AG09309 (cell line): ENCODE data around the gene FOXD3.
A peak's percentile ranks its signal among the peaks of the same experiment; 100 is the strongest.

Experiments used
- DNase-seq: peaks from one replicate; pipeline ENCODE4 v3.0.0-alpha.2; 2010; ENCODE audit warnings: low read depth
- H3K4me3 ChIP-seq: 2 replicates; pipeline ENCODE4 v1.5.1; 2011; ENCODE audit warnings: mild to moderate bottlenecking, low read depth, low read length, moderate library complexity; ENCODE audit not compliant: control insufficient read depth
- TF ChIP-seq, protein P1 (sequence below): IDR thresholded peaks from 2 replicates; pipeline ENCODE4 v1.5.1; 2011; ENCODE audit warnings: mild to moderate bottlenecking, low read depth, low read length, inconsistent platforms; ENCODE audit not compliant: insufficient read depth, control insufficient read depth; ENCODE audit errors: missing control alignments

Gene FOXD3

DNA sequence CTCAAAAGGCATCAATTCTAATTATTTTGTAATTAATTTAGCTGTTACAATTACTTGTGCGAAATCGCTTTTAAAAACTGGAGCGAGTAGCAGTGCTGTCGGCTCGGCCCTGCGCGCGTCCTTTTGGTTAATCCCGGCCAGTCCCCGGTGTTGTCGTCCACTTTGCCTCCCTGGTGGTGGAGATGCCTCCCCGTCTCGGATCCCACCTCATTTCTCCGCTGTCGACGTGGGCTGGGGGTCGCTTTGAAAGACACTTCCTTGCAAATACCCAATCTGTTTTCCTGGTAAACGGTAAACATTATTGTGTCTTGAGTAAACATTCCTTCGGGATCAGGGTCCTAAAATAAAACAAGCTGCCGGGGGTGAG is 3.7 kb downstream of the FOXD3 start:
- TF ChIP-seq, protein P1, sequence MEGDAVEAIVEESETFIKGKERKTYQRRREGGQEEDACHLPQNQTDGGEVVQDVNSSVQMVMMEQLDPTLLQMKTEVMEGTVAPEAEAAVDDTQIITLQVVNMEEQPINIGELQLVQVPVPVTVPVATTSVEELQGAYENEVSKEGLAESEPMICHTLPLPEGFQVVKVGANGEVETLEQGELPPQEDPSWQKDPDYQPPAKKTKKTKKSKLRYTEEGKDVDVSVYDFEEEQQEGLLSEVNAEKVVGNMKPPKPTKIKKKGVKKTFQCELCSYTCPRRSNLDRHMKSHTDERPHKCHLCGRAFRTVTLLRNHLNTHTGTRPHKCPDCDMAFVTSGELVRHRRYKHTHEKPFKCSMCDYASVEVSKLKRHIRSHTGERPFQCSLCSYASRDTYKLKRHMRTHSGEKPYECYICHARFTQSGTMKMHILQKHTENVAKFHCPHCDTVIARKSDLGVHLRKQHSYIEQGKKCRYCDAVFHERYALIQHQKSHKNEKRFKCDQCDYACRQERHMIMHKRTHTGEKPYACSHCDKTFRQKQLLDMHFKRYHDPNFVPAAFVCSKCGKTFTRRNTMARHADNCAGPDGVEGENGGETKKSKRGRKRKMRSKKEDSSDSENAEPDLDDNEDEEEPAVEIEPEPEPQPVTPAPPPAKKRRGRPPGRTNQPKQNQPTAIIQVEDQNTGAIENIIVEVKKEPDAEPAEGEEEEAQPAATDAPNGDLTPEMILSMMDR: no peak
- DNase-seq: no peak
- H3K4me3 ChIP-seq: no peak overlapping the region

DNA sequence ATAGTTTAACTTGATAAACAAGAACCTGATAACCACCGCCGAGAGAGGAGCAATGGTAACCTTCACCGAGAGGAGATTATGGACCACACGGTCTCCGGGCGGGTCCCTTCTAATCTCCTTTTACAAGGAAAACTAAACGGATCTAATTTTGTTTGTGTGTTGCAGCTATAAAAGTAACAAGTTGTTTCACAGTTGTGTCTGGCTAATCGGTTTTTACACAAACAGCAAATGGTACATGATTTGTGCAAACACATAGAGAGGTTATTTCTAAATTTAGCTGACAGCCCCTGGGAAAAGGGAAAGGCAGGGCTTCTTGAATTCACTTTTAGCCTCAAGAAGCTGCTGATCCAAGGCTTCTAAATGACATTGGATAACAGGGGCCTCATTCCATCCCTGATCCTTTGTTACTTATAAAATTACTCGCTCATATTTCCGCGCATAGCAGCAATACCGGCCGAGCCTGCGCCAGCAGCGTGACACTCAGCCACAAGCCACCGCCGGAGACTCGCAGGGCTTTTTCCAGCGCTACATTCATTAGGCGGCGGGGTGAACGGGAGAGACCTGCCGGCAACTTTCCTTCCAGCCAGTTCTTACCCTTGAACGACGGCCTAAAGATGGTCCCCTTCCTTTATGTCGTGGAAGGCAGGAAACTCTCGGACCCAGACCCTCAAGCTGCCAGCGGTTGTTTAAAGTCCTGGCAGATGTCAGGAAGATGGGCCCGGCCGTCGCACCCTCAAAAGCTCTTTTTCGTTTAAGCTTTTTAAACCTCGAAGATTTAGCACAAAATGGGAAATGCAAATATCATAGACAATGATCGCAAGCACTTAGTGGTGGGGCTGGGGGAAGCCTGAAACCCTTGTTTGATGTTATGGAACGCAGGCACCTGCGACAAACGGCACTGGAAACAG is 4.4 kb downstream of the FOXD3 start:
- H3K4me3 ChIP-seq: no peak overlapping the region
- TF ChIP-seq, protein P1: no peak
- DNase-seq: no peak

DNA sequence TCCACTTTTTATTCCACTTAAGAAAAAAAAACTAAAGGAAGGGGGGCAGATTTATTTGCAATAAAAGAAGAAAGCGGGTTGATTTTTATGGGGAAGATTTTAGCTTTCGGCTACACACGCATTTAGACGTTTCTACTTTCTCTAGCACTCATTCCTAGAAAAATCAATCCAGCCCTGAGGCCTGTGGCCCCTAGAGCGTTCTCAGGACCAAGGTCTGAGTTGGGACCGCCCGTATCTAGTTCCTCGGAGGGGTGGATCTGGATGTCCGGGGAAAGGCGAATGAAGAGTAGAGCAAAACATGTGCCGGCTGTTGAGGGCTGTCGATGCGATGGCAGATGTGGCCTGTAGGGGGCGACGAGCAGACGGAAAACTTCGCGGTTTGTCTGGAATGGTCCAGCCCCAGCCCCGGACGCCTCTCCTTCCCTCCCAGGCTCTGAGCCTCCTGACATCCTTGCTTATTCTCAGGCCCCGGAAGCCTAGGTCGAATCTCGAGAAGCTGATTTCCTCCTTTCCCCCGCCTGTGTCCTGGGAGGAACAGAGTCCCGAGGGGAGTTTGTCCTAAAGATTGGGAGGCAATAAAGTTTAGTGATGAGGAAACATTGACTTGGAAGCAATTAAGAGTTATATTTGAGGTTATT is 5.2 kb downstream of the FOXD3 start:
- H3K4me3 ChIP-seq: no peak overlapping the region
- DNase-seq: no peak
- TF ChIP-seq, protein P1: peak; percentile 84

DNA sequence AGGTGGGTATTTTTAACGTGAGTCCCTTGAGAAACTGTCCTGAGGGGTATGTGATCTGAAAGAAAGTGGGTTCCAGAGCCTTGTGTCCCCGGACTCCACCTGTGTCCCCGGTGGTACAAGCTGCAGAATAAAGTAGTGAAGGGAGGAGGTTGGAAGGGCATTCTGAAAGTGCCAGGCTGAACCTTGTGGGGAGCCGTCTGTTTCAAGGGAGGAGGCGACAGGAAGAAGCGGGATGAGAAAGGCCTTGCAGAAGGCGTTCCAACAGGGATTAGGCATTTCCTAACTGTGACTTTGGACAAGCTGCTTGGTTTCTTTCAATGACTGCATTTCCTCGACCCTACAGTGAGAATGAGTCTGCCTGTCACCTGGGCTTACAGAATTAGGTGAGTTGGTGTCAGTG is 5.8 kb downstream of the FOXD3 start:
- no peak for DNase-seq
- no peak overlapping the region for H3K4me3 ChIP-seq
- TF ChIP-seq, protein P1: no peak

DNA sequence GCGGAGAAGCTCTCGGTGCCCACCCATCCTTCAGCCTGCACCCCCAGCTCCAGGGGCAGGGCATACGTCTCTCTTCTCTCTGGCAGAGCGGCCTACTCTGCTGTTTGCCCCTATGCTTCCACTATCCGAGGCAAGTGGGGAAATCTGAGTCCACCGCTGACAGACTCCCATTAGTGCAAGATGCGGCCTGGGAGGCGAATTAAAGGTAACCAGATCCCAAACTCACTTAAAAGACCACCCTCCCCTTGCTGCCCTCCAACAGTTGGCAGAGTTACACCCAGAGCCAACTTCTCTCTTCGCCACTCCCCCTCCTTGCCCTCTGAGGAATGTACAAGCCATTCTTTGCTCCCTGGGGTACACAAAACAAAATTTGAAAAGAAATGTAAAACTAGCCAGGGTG is 6.4 kb downstream of the FOXD3 start:
- TF ChIP-seq, protein P1: no peak
- no peak for DNase-seq
- H3K4me3 ChIP-seq: no peak overlapping the region

DNA sequence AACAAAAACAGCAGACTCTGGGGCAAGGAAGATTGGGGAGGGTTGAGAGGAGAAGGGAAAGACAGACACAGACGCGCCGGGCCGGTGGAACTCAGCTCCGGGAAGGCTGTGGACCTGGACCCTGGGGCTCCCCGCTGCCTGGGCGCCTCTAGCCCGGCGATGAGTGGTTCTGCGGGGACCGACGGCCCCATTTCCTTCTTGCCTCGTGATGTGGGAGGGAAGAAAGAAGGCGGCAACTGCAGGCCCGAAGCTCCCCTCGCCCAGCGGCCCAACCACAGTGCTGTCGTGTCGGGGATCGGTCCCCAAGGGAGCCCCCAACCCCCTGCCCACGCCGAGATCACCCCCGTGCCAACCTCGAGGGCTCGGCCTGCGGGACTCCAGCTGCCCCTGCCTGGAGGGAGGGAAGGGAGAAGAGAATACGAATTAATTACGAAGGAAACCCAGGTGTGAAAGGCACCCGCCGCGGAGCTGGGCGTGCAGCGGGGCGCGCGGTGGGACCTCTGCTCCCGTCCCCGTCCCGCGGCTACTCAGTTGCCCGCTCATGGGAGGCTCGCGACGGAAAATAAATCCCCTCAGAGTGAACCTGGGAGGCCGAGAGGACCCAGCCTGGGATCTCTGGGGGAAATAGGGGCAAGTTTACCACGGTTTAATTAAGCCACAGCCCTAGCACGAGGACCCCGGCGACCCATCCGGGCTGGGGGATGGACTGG is 7.4 kb downstream of the FOXD3 start:
- H3K4me3 ChIP-seq: no peak overlapping the region
- no peak for DNase-seq
- TF ChIP-seq, protein P1: no peak
